Esophagus squamous epithelium (tissue), 5 donors: ENCODE data around the gene NEUROD1. TPM values are rescaled to one million over a fixed set of nuclear protein-coding genes. Genes with fewer than 3 reads are reported as not detected.

Experiments used
- DNase-seq: peaks from one replicate; lab custom pipeline; 2025; lab: John Stamatoyannopoulos, UW
- H3K27ac ChIP-seq, 4 donors: fragments of 200-600 bp; sonication (generic); one replicate each; pipeline ENCODE4 v1.5.1; 2016 to 2019; ENCODE audit warnings: mild to moderate bottlenecking in 1 of 4
- H3K27me3 ChIP-seq, 4 donors: fragments of 200-600 bp; sonication (generic); 1 replicate in 3 of 4; 2 replicates in 1 of 4; pipeline versions ENCODE4 v1.5.1 to v1.6.0; 2017 to 2021; ENCODE audit warnings: antibody characterized with exemption in 1 of 4
- H3K36me3 ChIP-seq, 3 donors: fragments of 200-600 bp; sonication (generic); one replicate each; pipeline ENCODE4 v1.5.1; 2016 to 2019
- H3K4me1 ChIP-seq, 3 donors: fragments of 200-600 bp; sonication (generic); one replicate each; pipeline ENCODE4 v1.5.1; 2017 to 2019
- H3K4me3 ChIP-seq, 4 donors: fragments of 200-600 bp; sonication (generic); 1 replicate in 3 of 4; 2 replicates in 1 of 4; pipeline ENCODE4 v1.5.1; 2016 to 2019; ENCODE audit warnings: mild to moderate bottlenecking in 2 of 4, moderate library complexity in 1 of 4
- H3K9me3 ChIP-seq, 3 donors: fragments of 200-600 bp; sonication (generic); one replicate each; pipeline ENCODE4 v1.5.1; 2016 to 2019
- POLR2A ChIP-seq, 4 donors: fragments of 450-650 bp; IDR thresholded peaks; one replicate each; pipeline ENCODE4 v1.6.1; 2017; ENCODE audit warnings: antibody characterized with exemption in 4 of 4, mild to moderate bottlenecking in 4 of 4, moderate library complexity in 3 of 4
- whole genome bisulfite sequencing, 2 donors: methylation state at CpG; one replicate each; pipeline ENCODE4 v1.1.5; 2018; 5-methylcytosine and 5-hydroxymethylcytosine counted together
- intact Hi-C: fragments of 100-400 bp; cut with DNase I; formaldehyde crosslinking; loops from one replicate; pipeline ENCODE4 v1.15.0; 2022
- total RNA-seq, 4 donors: library from RNA; depleted of rRNA; stranded (reverse); fragments of >200 nt; gene quantifications; one replicate each; pipeline ENCODE4 v1.1.0, GENCODE V29; 2016
- TF ChIP-seq, protein P1 (sequence below), 6 experiments: fragments of 450-650 bp in 4 of 6; fragments of 200-600 bp in 2 of 6; sonication (generic) in 2 of 6; IDR thresholded peaks; one replicate each; pipeline ENCODE4 v1.5.1; 2016 to 2019; ENCODE audit warnings: antibody characterized with exemption in 6 of 6, mild to moderate bottlenecking in 4 of 6, moderate library complexity in 4 of 6
- donor health status: DM: yes; HTN: yes; CAD: no.

Gene NEUROD1
- total RNA-seq, 4 donors from 2014 or later, result not detected

GRCh38 chr2:181698223-181698622, 17.9 kb upstream of the NEUROD1 start:
- no peaks in the 10 kb centered on the region for H3K4me1 ChIP-seq
- H3K27me3 ChIP-seq, result peaks cover 0 to 5% (median 0%) of the 10 kb centered on the region in 4 donors
- no peak overlapping the region for H3K4me3 ChIP-seq
- TF ChIP-seq, protein P1, sequence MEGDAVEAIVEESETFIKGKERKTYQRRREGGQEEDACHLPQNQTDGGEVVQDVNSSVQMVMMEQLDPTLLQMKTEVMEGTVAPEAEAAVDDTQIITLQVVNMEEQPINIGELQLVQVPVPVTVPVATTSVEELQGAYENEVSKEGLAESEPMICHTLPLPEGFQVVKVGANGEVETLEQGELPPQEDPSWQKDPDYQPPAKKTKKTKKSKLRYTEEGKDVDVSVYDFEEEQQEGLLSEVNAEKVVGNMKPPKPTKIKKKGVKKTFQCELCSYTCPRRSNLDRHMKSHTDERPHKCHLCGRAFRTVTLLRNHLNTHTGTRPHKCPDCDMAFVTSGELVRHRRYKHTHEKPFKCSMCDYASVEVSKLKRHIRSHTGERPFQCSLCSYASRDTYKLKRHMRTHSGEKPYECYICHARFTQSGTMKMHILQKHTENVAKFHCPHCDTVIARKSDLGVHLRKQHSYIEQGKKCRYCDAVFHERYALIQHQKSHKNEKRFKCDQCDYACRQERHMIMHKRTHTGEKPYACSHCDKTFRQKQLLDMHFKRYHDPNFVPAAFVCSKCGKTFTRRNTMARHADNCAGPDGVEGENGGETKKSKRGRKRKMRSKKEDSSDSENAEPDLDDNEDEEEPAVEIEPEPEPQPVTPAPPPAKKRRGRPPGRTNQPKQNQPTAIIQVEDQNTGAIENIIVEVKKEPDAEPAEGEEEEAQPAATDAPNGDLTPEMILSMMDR (IDR thresholded peaks at IDR 0.05), result no peak
- TF ChIP-seq POLR2A (IDR thresholded peaks at IDR 0.05), result no peak
- H3K36me3 ChIP-seq, result no peaks in the 10 kb centered on the region
- intact Hi-C loops, result no loop called here
- no peaks in the 10 kb centered on the region for H3K9me3 ChIP-seq
- H3K27ac ChIP-seq, result no peak overlapping the region
- WGBS, 2 donors, result 88 to 97% methylated on average over 1 of the region's 1 CpG
- DNase-seq, result no peak

- Histone ChIP-seq H3K27me3 (peaks cover 0 to 5% (median 0%) of the 10 kb centered on the region in 4 donors), H3K4me1 (no peaks in the 10 kb centered on the region), H3K9me3 (no peaks in the 10 kb centered on the region), H3K4me3 (no peak overlapping the region), H3K36me3 (no peaks in the 10 kb centered on the region), H3K27ac (no peak overlapping the region)
- TF ChIP-seq, protein P1 (IDR thresholded peaks at IDR 0.05), result no peak
- no peak for TF ChIP-seq POLR2A (IDR thresholded peaks at IDR 0.05)
- 83 to 89% methylated on average over 1 of the region's 1 CpG for WGBS, 2 donors
- no peak for DNase-seq
- intact Hi-C loops, result no loop called here
Measured at GRCh38 chr2:181697571-181697970, 17.3 kb upstream of the NEUROD1 start.

DNA sequence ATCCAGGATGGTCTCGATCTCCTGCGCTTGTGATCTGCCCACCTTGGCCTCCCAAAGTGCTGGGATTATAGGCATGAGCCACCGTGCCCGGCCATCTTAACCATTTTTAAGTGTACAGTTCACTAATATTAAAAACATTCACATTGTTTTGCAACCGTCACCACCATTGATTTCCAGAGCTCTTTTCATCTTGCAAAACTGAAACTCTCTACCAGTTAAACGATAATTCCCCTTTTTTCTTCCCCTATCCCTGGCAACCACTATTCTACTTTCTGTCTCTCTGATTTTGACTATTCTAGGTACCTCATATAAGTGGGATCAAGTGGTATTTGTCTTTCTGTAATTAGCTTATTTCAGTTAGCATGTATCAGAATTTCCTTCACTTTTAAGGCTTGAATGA, 16.8 kb upstream of the NEUROD1 start:
- Histone ChIP-seq H3K36me3 (no peaks in the 10 kb centered on the region), H3K9me3 (no peaks in the 10 kb centered on the region), H3K27ac (no peak overlapping the region), H3K4me3 (no peak overlapping the region), H3K27me3 (peaks cover 0 to 5% (median 0%) of the 10 kb centered on the region in 4 donors), H3K4me1 (no peaks in the 10 kb centered on the region)
- intact Hi-C loops, result no loop called here
- 83 to 94% methylated on average over 6 of the region's 6 CpGs for WGBS, 2 donors
- TF ChIP-seq, protein P1 (IDR thresholded peaks at IDR 0.05), result no peak
- no peak for TF ChIP-seq POLR2A (IDR thresholded peaks at IDR 0.05)
- DNase-seq, result no peak

GRCh38 chr2:181694271-181694670, 14.0 kb upstream of the NEUROD1 start:
- TF ChIP-seq, protein P1 (IDR thresholded peaks at IDR 0.05), result no peak
- TF ChIP-seq POLR2A (IDR thresholded peaks at IDR 0.05), result no peak
- H3K27ac ChIP-seq, result no peak overlapping the region
- DNase-seq, result no peak
- H3K9me3 ChIP-seq, result no peaks in the 10 kb centered on the region
- no peaks in the 10 kb centered on the region for H3K4me1 ChIP-seq
- H3K36me3 ChIP-seq, result no peaks in the 10 kb centered on the region
- 89 to 90% methylated on average over 17 of the region's 17 CpGs for WGBS, 2 donors
- H3K27me3 ChIP-seq, result peaks cover 0 to 13% (median 0%) of the 10 kb centered on the region in 4 donors
- intact Hi-C loops, result no loop called here
- no peak overlapping the region for H3K4me3 ChIP-seq

DNA sequence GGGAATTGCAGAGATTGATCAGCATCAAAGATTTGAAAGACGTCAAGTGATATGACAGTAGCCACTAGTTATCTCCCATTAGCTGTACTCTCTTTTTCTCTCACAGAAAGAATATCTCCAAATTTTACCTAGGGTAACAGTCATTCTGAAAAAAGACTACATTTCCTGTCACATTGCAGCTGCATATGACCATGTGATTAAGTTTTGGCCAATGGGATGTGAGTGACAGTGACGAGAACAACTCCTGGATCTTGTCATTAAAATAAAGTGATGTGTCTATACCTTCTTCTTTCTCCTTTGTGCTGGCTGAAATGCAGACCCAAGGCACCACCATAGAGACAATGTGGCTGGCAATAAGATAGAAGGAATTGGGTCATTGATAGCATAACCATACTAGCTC, 10.5 kb upstream of the NEUROD1 start:
- Histone ChIP-seq H3K9me3 (no peaks in the 10 kb centered on the region), H3K27ac (no peak overlapping the region), H3K27me3 (peaks cover 0 to 42% (median 0%) of the 10 kb centered on the region in 4 donors), H3K36me3 (no peaks in the 10 kb centered on the region), H3K4me3 (no peak overlapping the region), H3K4me1 (no peaks in the 10 kb centered on the region)
- no peak for TF ChIP-seq POLR2A (IDR thresholded peaks at IDR 0.05)
- TF ChIP-seq, protein P1 (IDR thresholded peaks at IDR 0.05), result no peak
- WGBS, 2 donors, result 78 to 91% methylated on average over 2 of the region's 2 CpGs
- intact Hi-C loops, result no loop called here
- no peak for DNase-seq
